ENCODE results near the gene IPO11.

The IPO11 gene

GRCh38 chr5:62626534-62626933 is 214.0 kb downstream of the IPO11 start:
- Histone ChIP-seq H3K27me3 (ENCODE audit: control insufficient read depth in 1 of 2, insufficient read depth in 1 of 2, low read length in 2 of 2) (no peaks in the 10 kb centered on the region), H3K36me3 (ENCODE audit: control insufficient read depth in 1 of 2, insufficient read depth in 2 of 2, low read depth in 1 of 2, low read length in 2 of 2) (peaks cover 3 to 26% of the 10 kb centered on the region in 2 experiments), H3K14ac (ENCODE audit: low read length in 2 of 2) (no peak overlapping the region), H2BK12ac (ENCODE audit: low read length in 2 of 2) (no peak overlapping the region), H3K4me1 (ENCODE audit: control insufficient read depth, insufficient read depth, low read depth, low read length) (no peaks in the 10 kb centered on the region), H3K4me2 (ENCODE audit: low read length, poor library complexity, severe bottlenecking) (no peak overlapping the region), H2BK15ac (ENCODE audit: low read depth, poor library complexity, severe bottlenecking) (no peak overlapping the region), H2BK5ac (ENCODE audit: low read depth, low read length, poor library complexity, severe bottlenecking) (no peak overlapping the region), H2AK5ac (ENCODE audit: low read length, severe bottlenecking) (no peak overlapping the region), H3K9ac (ENCODE audit: low read length) (no peak overlapping the region), H3K27ac (ENCODE audit: low read length, poor library complexity, severe bottlenecking) (no peak overlapping the region), H2BK120ac (ENCODE audit: low read depth, low read length) (no peak overlapping the region), H3K79me1 (replicated peaks; ENCODE audit: low read length, poor library complexity, severe bottlenecking) (peaks cover 1% of the 10 kb centered on the region), H3K18ac (ENCODE audit: low read depth in 1 of 2, low read length in 2 of 2) (no peak overlapping the region), H3K9me3 (ENCODE audit: control insufficient read depth, low read length) (no peaks in the 10 kb centered on the region), H3K4me3 (ENCODE audit: insufficient read depth in 1 of 2, low read depth in 1 of 2, low read length in 2 of 2) (no peak overlapping the region), H4K8ac (ENCODE audit: low read length) (no peak overlapping the region), H2AFZ (ENCODE audit: low read depth, low read length) (no peak overlapping the region), H3K4ac (ENCODE audit: low read depth in 1 of 2, low read length in 2 of 2) (no peak overlapping the region), H3K23ac (ENCODE audit: low read length in 2 of 2) (no peak overlapping the region), H4K91ac (ENCODE audit: low read length) (no peak overlapping the region)
- no peak for DNase-seq
- no CpG with 5 or more reads among the region's 2 CpGs for WGBS

DNA sequence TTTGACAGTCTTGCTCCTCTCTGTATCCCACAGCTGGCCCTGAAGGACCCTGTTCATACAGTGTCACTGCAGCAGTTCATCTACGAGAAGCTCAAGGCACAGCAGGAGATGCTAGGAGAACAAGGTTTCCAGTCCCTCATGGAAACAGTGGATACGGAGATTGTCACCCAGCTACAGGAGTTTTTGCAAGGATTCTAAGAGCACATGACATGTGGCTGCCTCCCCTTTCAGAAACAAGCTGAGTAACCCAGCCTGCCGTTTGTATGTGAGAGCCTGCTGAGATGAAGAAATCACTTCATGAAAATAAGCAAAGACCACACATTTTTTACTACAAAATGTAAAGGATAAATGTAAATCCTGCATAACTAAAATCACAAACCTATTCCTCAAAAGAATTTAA is 214.6 kb downstream of the IPO11 start:
- no peak overlapping the region for H2AFZ ChIP-seq (ENCODE audit: low read depth, low read length)
- no peak overlapping the region for H3K18ac ChIP-seq (ENCODE audit: low read depth in 1 of 2, low read length in 2 of 2)
- no peak overlapping the region for H4K8ac ChIP-seq (ENCODE audit: low read length)
- H3K27me3 ChIP-seq (ENCODE audit: control insufficient read depth in 1 of 2, insufficient read depth in 1 of 2, low read length in 2 of 2), result no peaks in the 10 kb centered on the region
- H3K23ac ChIP-seq (ENCODE audit: low read length in 2 of 2), result no peak overlapping the region
- H3K79me1 ChIP-seq (replicated peaks; ENCODE audit: low read length, poor library complexity, severe bottlenecking), result peaks cover 1% of the 10 kb centered on the region
- H3K4ac ChIP-seq (ENCODE audit: low read depth in 1 of 2, low read length in 2 of 2), result no peak overlapping the region
- no peak overlapping the region for H3K27ac ChIP-seq (ENCODE audit: low read length, poor library complexity, severe bottlenecking)
- H3K9me3 ChIP-seq (ENCODE audit: control insufficient read depth, low read length), result no peaks in the 10 kb centered on the region
- H4K91ac ChIP-seq (ENCODE audit: low read length), result no peak overlapping the region
- 100% methylated on average over 2 of the region's 3 CpGs for WGBS
- no peak overlapping the region for H2BK120ac ChIP-seq (ENCODE audit: low read depth, low read length)
- no peak overlapping the region for H2BK12ac ChIP-seq (ENCODE audit: low read length in 2 of 2)
- no peak overlapping the region for H3K9ac ChIP-seq (ENCODE audit: low read length)
- no peak overlapping the region for H3K4me2 ChIP-seq (ENCODE audit: low read length, poor library complexity, severe bottlenecking)
- H3K14ac ChIP-seq (ENCODE audit: low read length in 2 of 2), result no peak overlapping the region
- H3K4me1 ChIP-seq (ENCODE audit: control insufficient read depth, insufficient read depth, low read depth, low read length), result no peaks in the 10 kb centered on the region
- H2AK5ac ChIP-seq (ENCODE audit: low read length, severe bottlenecking), result no peak overlapping the region
- no peak overlapping the region for H3K4me3 ChIP-seq (ENCODE audit: insufficient read depth in 1 of 2, low read depth in 1 of 2, low read length in 2 of 2)
- peaks cover 3 to 26% of the 10 kb centered on the region in 2 experiments for H3K36me3 ChIP-seq (ENCODE audit: control insufficient read depth in 1 of 2, insufficient read depth in 2 of 2, low read depth in 1 of 2, low read length in 2 of 2)
- no peak for DNase-seq
- H2BK5ac ChIP-seq (ENCODE audit: low read depth, low read length, poor library complexity, severe bottlenecking), result no peak overlapping the region
- H2BK15ac ChIP-seq (ENCODE audit: low read depth, poor library complexity, severe bottlenecking), result no peak overlapping the region

DNA sequence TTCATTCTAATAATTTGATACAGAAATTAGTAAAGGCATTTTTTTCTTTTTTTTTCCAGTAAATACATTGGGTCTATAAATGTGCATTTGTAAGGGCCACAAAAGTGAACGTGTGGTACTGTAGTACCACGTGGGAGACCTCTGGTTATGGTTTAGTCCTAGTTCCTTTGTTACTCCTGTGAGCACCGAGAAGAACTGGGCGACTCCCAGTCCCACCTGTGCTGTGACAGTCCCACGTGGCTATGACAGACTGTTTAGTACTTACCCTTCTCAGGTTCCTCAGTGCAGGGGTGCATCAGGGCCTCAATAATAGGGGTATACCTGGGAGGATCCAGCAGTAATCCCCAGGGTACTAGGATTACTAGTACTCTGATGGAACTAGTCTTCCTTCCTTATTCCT is 215.3 kb downstream of the IPO11 start:
- no peak overlapping the region for H2AFZ ChIP-seq (ENCODE audit: low read depth, low read length)
- no peak for DNase-seq
- no peak overlapping the region for H3K4me3 ChIP-seq (ENCODE audit: insufficient read depth in 1 of 2, low read depth in 1 of 2, low read length in 2 of 2)
- peaks cover 1% of the 10 kb centered on the region for H3K79me1 ChIP-seq (replicated peaks; ENCODE audit: low read length, poor library complexity, severe bottlenecking)
- no peaks in the 10 kb centered on the region for H3K4me1 ChIP-seq (ENCODE audit: control insufficient read depth, insufficient read depth, low read depth, low read length)
- H2BK12ac ChIP-seq (ENCODE audit: low read length in 2 of 2), result peak overlapping the region in 1 of 2 experiments; percentile 39
- H3K9me3 ChIP-seq (ENCODE audit: control insufficient read depth, low read length), result no peaks in the 10 kb centered on the region
- WGBS, result 95% methylated on average over 5 of the region's 5 CpGs
- no peak overlapping the region for H3K4me2 ChIP-seq (ENCODE audit: low read length, poor library complexity, severe bottlenecking)
- H2BK120ac ChIP-seq (ENCODE audit: low read depth, low read length), result no peak overlapping the region
- H3K4ac ChIP-seq (ENCODE audit: low read depth in 1 of 2, low read length in 2 of 2), result no peak overlapping the region
- H3K27me3 ChIP-seq (ENCODE audit: control insufficient read depth in 1 of 2, insufficient read depth in 1 of 2, low read length in 2 of 2), result no peaks in the 10 kb centered on the region
- peaks cover 3 to 26% of the 10 kb centered on the region in 2 experiments for H3K36me3 ChIP-seq (ENCODE audit: control insufficient read depth in 1 of 2, insufficient read depth in 2 of 2, low read depth in 1 of 2, low read length in 2 of 2)
- H3K9ac ChIP-seq (ENCODE audit: low read length), result no peak overlapping the region
- H2AK5ac ChIP-seq (ENCODE audit: low read length, severe bottlenecking), result no peak overlapping the region
- no peak overlapping the region for H2BK5ac ChIP-seq (ENCODE audit: low read depth, low read length, poor library complexity, severe bottlenecking)
- no peak overlapping the region for H3K27ac ChIP-seq (ENCODE audit: low read length, poor library complexity, severe bottlenecking)
- H4K91ac ChIP-seq (ENCODE audit: low read length), result no peak overlapping the region
- H3K18ac ChIP-seq (ENCODE audit: low read depth in 1 of 2, low read length in 2 of 2), result no peak overlapping the region
- no peak overlapping the region for H3K14ac ChIP-seq (ENCODE audit: low read length in 2 of 2)
- H2BK15ac ChIP-seq (ENCODE audit: low read depth, poor library complexity, severe bottlenecking), result no peak overlapping the region
- no peak overlapping the region for H3K23ac ChIP-seq (ENCODE audit: low read length in 2 of 2)
- H4K8ac ChIP-seq (ENCODE audit: low read length), result no peak overlapping the region

GRCh38 chr5:62631909-62632580 is 219.5 kb downstream of the IPO11 start:
- H3K36me3 ChIP-seq (ENCODE audit: control insufficient read depth in 1 of 2, insufficient read depth in 2 of 2, low read depth in 1 of 2, low read length in 2 of 2), result peaks cover 3 to 27% of the 10 kb centered on the region in 2 experiments
- H2BK120ac ChIP-seq (ENCODE audit: low read depth, low read length), result no peak overlapping the region
- no peak overlapping the region for H3K4me2 ChIP-seq (ENCODE audit: low read length, poor library complexity, severe bottlenecking)
- H3K9ac ChIP-seq (ENCODE audit: low read length), result no peak overlapping the region
- H2AFZ ChIP-seq (ENCODE audit: low read depth, low read length), result no peak overlapping the region
- no peak overlapping the region for H2BK15ac ChIP-seq (ENCODE audit: low read depth, poor library complexity, severe bottlenecking)
- H3K27ac ChIP-seq (ENCODE audit: low read length, poor library complexity, severe bottlenecking), result no peak overlapping the region
- no peak overlapping the region for H3K4ac ChIP-seq (ENCODE audit: low read depth in 1 of 2, low read length in 2 of 2)
- no peak overlapping the region for H4K8ac ChIP-seq (ENCODE audit: low read length)
- H4K91ac ChIP-seq (ENCODE audit: low read length), result no peak overlapping the region
- H2BK12ac ChIP-seq (ENCODE audit: low read length in 2 of 2), result no peak overlapping the region
- 93% methylated on average over 3 of the region's 3 CpGs for WGBS
- H2BK5ac ChIP-seq (ENCODE audit: low read depth, low read length, poor library complexity, severe bottlenecking), result no peak overlapping the region
- H3K79me1 ChIP-seq (replicated peaks; ENCODE audit: low read length, poor library complexity, severe bottlenecking), result no peaks in the 10 kb centered on the region
- H3K9me3 ChIP-seq (ENCODE audit: control insufficient read depth, low read length), result no peaks in the 10 kb centered on the region
- DNase-seq, result no peak
- H3K14ac ChIP-seq (ENCODE audit: low read length in 2 of 2), result no peak overlapping the region
- no peaks in the 10 kb centered on the region for H3K27me3 ChIP-seq (ENCODE audit: control insufficient read depth in 1 of 2, insufficient read depth in 1 of 2, low read length in 2 of 2)
- H2AK5ac ChIP-seq (ENCODE audit: low read length, severe bottlenecking), result no peak overlapping the region
- H3K4me1 ChIP-seq (ENCODE audit: control insufficient read depth, insufficient read depth, low read depth, low read length), result no peaks in the 10 kb centered on the region
- no peak overlapping the region for H3K18ac ChIP-seq (ENCODE audit: low read depth in 1 of 2, low read length in 2 of 2)
- H3K4me3 ChIP-seq (ENCODE audit: insufficient read depth in 1 of 2, low read depth in 1 of 2, low read length in 2 of 2), result no peak overlapping the region
- H3K23ac ChIP-seq (ENCODE audit: low read length in 2 of 2), result no peak overlapping the region
